GM18526 (cell line): ENCODE data around the gene GSTO1.

Source experiments
- POLR2A ChIP-seq: IDR thresholded peaks from 3 replicates; pipeline ENCODE4 v1.6.1; 2011; ENCODE audit not compliant: insufficient read length; ENCODE audit errors: extremely low read depth

Gene GSTO1

GRCh38 chr10:104286939-104287338, 32.2 kb downstream of the GSTO1 start:
- TF ChIP-seq POLR2A = no peak

GRCh38 chr10:104288355-104288754, 33.7 kb downstream of the GSTO1 start:
- TF ChIP-seq POLR2A = no peak

GRCh38 chr10:104291439-104291951, 36.8 kb downstream of the GSTO1 start:
- no peak for TF ChIP-seq POLR2A

- TF ChIP-seq POLR2A = no peak
Measured at GRCh38 chr10:104293011-104293410, 38.3 kb downstream of the GSTO1 start.

GRCh38 chr10:104293781-104294321, 39.2 kb downstream of the GSTO1 start:
- TF ChIP-seq POLR2A = no peak

GRCh38 chr10:104296687-104297436, 42.2 kb downstream of the GSTO1 start:
- TF ChIP-seq POLR2A = no peak

- TF ChIP-seq POLR2A = no peak
Measured at GRCh38 chr10:104297697-104298660, 43.3 kb downstream of the GSTO1 start.

GRCh38 chr10:104299031-104299904, 44.6 kb downstream of the GSTO1 start:
- TF ChIP-seq POLR2A = no peak

GRCh38 chr10:104300002-104300735, 45.5 kb downstream of the GSTO1 start:
- no peak for TF ChIP-seq POLR2A

- TF ChIP-seq POLR2A = no peak
Measured at GRCh38 chr10:104300736-104301292, 46.1 kb downstream of the GSTO1 start.

- no peak for TF ChIP-seq POLR2A
Measured at GRCh38 chr10:104301907-104302690, 47.4 kb downstream of the GSTO1 start.

GRCh38 chr10:104303594-104304355, 49.1 kb downstream of the GSTO1 start:
- no peak for TF ChIP-seq POLR2A
